ENCODE results near the gene EEA1. TPM values are rescaled to one million over a fixed set of nuclear protein-coding genes. Genes with fewer than 3 reads are reported as not detected.

Gene EEA1
- total RNA-seq, 1 donor from 2014 or later, result 16.6 TPM

DNA sequence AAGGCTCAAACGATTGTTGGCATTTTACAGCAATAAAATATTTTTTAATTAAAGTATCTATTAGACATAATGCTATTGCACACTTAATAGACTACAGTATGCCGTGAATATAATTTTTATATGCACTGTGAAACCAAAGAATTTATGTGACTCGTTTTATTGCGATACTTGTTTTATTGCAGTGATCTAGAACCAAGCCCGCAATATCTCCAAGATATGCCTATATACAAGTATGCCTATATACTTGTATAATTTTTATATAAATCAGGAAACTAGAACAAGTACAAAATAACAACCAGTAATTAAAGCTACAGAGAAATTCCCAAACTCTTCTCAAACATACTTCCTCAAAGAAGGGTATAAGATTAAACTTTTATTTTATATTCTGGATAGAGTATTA lies 31.3 kb downstream of the EEA1 start:
- intact Hi-C loops (cut with micrococcal nuclease), result no loop called here

DNA sequence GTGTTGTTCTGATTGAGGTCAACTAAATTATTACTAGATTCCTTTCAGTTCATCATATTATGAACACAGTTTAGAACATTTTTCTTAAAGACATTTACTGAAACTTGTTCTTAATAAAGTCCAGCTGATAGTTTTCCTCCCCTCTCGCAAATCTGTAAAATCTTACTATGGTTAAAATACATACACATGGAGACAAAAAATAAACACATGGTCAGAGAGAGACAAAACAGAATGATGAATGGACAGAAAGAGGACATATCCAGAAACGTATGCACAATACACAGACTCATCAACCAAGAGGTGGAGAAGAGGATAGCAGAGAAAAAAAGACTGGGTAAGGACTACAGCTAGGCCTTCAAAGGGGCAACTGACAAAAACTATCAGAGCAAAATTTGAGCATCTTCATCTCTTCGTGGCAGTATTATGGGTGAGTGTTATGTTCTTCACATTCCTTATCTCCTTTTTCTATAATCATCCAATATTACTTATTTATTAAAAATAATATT lies 38.4 kb downstream of the EEA1 start:
- intact Hi-C loops (cut with micrococcal nuclease), result no loop called here

DNA sequence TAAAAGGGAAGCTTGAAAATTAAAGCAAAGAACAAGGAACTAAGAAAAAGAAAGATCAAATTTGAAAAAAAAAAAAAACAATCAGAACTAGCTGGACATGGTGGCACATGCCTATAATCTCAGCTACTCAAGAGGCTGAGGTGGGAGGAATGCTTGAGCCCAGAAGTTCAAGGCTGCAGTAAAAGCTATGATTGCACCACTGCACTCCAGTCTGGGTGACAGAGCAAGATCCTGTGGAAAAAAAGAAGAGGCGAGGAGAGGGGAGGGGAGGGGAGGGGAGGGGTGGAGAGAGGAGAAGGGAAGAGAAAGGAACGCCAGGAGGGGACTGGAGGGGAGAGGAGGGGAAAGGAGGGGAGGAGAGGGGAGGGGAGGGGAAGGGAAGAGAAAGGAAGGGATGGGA lies 43.0 kb downstream of the EEA1 start:
- intact Hi-C loops (cut with micrococcal nuclease), result no loop called here

DNA sequence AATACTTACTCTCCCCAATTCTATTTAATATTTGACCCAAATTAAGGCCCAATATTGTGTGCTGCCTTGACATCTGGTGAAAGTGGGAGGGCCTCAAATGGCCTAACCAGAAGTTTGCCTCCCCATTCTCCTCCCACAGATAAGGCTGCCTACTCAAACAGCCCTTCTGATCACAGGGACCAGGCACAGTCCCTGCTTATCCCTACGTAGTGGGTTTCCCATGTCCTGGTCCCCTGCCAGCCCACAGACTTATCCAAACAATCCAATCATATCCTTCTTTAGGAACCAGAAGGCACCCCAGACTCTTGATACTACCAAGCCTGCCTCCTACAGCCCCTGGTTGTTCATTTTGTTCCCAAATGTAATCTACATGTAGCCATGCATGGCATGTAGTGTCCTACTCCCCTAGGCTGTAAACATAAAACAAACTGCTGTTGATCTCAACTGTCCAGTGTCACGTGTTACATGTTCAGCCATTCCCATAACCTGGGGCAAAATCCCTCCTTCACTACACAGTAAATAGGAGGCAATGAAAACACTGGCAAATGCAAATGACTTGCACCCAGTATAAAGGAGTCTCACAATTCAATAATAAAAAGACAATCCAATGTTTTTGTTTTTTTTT lies 49.3 kb downstream of the EEA1 start:
- intact Hi-C loops (cut with micrococcal nuclease), result no loop called here

DNA sequence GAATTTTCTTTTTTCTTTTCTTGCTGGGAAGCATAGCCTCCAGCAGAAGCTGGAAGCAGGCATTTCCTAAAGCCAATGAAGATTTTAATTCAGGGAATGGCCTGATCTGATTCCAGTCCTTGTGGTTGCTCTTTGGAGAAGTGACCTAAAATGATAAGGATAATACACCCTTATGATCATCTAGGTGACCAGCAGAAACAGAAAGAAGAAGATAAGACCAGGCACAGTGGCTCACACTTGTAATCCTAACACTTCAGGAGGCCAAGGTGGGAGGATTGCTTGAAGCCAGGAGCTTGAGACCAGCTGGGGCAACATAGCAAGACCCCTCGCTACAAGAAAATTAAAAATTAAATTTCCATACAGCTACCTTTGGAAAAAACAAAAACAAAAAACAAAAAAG lies 51.2 kb downstream of the EEA1 start:
- intact Hi-C loops (cut with micrococcal nuclease), result no loop called here

DNA sequence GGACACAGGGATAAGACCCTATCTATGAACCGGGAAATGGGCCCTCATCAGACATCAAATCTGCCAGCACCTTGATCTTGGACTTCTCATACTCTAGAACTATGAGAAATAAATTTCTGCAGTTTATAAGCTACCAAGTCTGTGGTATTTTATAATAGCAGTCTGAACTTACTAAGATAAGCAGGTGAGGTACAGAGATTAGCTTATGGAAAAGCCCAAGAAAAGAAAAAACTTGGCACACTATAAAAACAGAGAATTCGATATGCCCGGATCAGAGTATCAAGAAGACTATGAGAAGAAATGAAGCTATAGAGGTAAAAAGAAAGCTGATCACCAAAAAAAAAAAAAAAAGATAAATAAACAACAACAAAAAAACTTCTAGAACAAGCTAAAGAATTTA lies 52.6 kb downstream of the EEA1 start:
- intact Hi-C loops (cut with micrococcal nuclease), result no loop called here

DNA sequence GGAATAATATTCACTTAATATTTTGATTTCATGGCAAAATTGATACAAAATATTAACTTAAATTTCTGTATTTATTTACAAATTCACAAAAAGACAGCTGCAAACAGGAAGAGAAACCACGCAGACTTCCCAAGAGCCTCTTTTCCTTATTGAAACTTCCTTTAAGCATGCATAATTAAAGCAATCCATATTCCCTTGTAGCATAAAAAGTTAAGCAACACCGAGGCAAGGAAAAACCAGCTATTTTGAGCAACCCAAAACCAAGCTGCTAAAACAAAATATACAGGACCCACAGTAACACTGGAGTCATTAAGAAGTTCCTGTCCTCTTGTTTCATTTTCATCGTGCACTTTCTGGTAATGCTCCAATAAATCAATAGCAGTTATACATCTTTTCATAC lies 58.0 kb downstream of the EEA1 start:
- intact Hi-C loops (cut with micrococcal nuclease), result no loop called here

DNA sequence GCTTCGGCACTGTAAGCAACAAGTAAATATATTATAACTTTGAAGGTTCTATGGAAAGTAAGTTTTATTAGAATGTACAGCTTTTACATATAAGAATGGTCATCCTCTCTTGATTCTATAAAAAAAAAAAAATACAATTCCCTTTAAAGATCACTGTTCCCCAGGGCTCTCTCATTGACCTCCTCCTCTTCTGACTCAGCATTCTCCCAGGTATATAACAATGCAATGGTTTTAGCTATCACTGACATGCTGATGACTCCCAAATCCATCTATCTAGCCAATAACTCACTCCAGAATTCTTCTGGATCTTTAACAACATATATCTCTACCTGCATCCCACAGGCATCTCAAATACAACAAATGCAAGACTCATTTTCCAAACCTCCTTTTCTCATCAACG lies 62.7 kb downstream of the EEA1 start:
- intact Hi-C loops (cut with micrococcal nuclease), result no loop called here

DNA sequence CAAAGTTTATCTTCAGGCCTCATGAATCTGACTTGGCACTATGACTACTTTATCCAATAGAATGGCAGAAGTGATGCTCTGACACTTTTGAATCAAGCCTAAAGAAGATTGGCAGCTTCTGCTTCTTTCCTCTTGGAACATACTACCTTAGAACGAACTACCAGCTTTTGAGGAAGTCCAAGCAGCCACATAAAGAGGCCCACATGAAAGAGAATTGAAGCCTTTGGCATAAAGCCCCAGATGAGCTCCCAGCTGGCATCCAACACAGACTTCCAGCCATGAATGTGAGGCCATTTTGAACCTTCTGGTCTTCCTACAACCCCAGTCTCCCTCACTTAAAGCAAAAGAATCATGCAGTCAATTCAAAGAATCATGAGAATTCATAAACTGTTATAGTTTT lies 65.8 kb downstream of the EEA1 start:
- intact Hi-C loops (cut with micrococcal nuclease), result no loop called here

DNA sequence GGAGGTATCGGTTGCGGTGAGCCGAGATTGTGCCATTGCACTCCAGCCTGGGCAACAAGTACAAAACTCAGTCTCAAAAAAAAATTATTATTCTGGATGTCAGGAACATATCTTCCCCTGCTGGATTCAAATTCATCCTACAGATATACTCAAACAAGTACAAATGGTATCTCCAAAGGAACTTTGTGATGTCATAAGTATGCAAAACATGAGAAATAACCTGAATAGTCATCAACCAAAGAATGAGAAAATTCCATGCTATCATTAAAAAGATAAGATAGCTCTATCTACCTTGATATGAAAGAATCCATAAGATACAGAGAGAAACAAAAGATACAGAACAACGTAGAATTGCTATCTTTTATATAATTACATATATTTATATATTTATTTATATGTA lies 67.7 kb downstream of the EEA1 start:
- intact Hi-C loops (cut with micrococcal nuclease), result no loop called here

DNA sequence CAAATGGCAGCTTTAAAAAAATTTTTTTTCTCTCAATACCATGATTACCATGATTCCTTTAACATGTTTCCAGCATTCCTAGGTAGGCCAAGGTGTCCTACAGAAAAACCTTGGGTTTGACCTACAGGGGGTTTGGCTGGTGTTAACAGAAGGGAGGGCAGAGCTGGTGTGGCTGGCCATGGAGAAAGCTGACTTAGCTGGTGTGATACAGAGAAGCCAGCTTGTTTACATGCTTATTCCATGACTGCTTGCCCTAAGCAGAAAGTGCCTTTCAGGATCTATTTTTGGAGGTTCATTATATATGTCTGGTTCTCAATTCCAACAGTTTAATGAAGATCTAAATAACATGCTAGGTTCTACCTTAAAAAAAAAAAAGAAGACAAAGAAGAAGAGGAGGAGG lies 68.6 kb downstream of the EEA1 start:
- intact Hi-C loops (cut with micrococcal nuclease), result no loop called here

DNA sequence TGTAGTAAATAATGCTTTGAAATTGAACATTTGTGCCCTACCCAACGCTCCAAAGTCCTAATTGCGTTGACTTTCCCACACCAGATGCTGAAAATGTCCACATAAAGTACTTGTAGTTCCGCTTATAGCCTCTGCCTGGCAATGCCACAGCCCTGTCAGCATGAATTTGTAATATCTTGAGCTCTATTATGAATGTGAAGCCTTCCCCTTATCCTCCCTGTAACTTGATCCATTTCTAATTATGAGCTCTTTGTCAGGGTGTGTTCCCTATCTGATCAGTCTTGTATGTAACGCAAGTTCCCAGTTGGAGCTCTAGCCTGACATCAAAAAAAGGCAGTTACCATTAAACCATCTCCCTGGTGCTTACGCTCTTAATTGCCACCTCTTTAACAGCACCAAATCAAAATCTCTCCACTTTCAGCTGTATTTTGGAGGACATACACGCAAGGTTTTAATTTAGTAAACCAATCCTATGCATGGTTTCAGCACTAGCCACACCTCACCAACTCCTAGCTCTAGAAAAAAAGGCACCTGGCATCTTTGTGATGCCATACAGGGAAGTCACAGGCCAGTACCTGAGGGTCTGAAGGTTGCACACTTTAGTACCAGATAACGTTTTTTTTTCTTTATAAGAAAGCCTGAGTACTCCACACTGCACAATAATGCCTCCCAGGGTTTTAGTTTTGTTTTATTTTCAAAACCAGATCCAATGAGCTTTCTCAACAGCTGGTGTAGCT lies 69.3 kb downstream of the EEA1 start:
- intact Hi-C loops (cut with micrococcal nuclease), result no loop called here

DNA sequence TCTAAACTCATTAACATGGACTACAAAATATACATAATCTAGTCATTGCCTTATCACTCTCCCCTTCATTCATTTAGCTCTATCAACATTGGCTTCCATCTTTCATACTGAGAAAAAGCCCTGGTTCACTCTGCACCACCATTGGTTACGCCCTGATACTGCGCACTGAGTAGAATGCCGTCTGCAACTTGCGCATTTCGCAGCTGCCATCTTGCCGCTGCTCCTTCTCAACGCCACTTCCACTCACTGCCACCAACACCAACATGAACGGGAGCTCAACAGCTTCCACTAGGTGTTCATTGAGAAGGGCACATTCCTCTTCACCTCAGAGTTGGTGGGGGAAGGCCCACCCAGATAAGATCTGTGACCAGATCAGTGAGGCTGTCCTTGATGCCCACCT lies 71.3 kb downstream of the EEA1 start:
- intact Hi-C loops (cut with micrococcal nuclease), result no loop called here

DNA sequence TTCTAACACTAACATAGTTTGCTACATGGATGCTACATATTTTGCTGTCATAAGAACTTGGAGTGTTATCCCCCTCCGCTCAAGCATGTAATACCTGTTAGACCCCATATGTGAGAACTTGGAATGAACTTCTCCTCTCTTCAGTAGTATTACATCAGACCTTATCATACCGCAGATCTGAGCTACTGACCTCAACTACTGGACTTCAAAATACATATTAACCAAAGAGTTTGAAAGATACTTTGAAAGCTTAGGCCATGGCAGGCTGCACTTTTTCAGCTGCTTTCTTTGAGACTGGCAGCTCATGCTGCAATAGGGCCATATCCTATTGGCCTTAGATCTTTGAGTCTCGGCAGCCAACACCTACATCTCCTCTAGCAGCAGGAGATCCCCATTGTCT lies 74.8 kb downstream of the EEA1 start:
- intact Hi-C loops (cut with micrococcal nuclease), result no loop called here

DNA sequence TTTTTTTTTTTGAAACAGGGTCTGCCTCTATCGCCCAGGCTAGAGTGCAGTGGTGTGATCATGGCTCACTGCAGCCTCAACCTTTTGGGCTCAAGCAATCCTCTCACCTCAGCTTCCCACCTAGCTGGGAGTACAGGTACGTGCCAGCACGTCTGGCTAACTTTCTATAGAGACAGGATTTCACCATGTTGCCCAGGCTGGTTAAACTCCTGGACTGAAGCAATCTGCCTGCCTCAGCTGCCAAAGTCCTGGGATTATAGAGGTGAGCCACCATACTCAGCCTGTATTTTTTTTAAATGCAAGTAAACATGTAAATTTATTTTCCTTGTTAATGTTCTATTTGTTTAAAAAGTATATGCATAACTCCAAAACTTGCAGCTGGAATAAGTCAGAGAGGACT lies 80.4 kb downstream of the EEA1 start:
- intact Hi-C loops (cut with micrococcal nuclease), result no loop called here

DNA sequence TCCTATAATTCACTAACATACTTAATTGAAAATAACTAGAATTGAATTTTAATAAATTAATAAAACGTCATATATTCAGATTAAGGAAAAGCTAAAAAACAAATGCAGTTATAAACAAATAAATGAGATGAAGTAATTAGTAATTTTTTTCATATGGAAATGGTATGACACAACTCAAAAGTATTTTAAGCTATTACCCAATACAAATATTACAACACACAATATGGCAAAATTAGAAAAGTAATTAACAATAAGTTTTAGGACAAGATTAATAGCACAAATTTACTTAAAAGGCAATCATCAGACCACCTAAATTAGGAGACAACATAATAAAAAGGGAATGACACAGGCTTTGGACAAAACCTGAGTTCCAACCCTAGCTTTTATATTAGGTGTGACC lies 81.7 kb downstream of the EEA1 start:
- intact Hi-C loops (cut with micrococcal nuclease), result no loop called here

DNA sequence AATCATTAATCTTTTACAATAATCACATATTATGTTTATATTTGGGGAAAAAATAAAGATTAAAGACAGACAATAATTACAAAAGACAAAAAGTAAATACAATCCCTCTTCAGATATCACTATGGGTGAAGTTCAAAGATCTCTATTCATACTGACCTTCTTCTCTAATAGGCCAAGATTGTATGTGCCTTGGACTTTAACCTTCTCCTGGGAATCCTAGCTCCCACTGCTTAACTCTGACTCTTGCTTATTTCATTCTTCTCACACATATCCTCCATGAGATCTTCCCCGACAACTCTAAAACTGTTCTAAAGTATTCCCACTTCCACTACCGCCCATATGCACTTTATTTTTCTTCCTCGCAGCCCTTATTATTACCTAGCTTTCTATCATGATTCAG lies 83.8 kb downstream of the EEA1 start:
- intact Hi-C loops (cut with micrococcal nuclease), result no loop called here

DNA sequence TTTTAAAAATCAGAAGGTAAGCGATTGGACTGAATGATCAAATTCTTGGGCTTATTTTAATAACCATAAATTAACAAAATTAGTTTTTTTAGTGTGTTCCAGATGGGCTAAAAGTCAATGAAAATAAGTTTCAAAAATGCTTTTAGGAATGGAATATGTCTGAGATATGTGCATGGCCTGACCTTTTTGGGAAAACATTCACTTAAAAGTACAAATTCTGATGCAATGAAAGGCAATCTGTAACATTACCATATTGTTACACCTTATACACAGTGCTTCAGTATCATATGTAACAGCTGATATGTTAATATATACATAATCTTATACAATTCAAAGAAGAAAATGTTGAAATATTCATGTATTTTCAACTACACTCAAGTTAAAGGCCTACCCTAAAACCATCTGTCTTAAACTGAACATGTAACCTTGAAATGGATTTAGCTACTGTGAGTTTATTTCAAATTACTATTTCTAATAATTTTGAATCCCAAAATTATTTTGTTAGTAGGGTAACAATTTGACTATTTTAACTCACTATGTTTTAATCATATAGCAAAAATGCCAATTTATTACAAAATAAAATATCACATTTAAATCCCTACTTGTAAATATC lies 84.8 kb downstream of the EEA1 start:
- intact Hi-C loops (cut with micrococcal nuclease), result no loop called here

DNA sequence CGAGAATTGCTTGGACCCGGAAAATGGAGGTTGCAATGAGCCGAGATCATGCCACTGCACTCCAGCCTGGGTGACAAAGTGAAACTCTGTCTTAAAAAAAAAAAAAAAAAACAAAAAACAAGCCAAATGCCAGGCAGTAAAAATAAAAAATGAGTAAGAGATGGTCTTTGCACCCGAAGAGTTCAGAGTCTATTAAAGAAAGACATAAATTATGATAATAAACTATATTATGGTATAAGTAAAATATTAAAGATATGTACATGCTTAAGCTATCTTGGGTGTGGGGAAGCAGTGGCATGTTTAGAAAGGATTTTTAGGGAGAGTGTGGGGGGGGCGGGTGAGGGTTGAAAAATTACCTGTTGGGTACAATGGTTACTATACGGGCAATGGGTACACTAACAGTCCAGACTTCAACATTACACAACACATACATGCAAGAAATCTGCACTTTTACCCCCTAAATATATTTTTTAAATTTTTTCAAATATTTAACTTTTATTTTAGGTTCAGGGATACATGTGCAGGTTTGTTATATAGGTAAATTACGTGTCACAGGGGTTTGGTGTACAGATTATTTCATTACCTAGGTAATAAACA lies 99.3 kb downstream of the EEA1 start:
- intact Hi-C loops (cut with micrococcal nuclease), result loop anchor here (5.0 kb wide), 2 partner anchors 98 to 158 kb away; partner anchors contain the start of gene EEA1

DNA sequence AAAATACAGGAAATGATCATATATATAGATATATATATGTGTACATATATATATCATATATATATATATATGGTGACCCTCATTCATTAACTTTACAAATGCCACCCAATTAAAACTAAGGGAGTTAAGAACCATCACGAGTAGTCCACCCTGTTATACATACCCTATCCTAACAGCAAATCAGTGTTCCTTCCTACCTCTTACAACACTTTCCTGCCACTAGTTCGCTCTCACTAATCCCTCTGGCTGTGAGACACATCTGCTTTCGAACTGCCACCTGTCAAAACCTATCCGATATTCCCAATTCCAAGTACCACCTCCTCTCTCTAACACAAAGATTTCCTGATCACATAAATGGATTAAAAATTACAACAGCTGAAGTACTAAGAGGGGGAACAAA lies 100.5 kb downstream of the EEA1 start:
- intact Hi-C loops (cut with micrococcal nuclease), result loop anchor here (5.0 kb wide), 2 partner anchors 99 to 159 kb away; partner anchors contain the start of gene EEA1

DNA sequence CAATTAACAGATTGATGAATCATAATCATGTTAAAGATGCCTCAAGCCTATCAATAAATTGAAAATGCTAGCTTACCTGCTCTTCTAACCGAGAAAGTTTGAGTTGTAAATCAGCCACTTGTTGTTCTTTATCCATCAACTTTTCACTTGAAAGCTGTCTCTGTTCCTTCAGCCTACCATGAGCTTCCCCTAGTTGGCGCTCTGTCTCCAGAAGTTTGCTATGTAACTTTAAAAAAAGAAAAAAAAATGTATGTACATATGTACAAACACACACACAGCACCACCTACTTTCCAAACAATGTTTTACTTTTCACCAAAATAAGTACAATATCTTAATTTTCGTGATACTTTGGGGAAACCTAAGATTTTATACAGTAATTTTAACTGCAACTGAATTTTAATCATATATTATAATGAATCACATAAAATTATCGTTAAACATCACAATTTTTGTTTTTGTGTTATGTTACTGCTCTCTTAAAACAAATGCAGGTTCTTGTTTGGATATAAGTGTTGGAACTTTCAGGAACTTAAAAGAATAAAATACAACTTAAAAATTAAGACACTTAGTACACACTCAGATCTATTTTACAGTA lies 101.2 kb downstream of the EEA1 start:
- intact Hi-C loops (cut with micrococcal nuclease), result loop anchor here (5.0 kb wide), 2 partner anchors 99 to 159 kb away; partner anchors contain the start of gene EEA1

DNA sequence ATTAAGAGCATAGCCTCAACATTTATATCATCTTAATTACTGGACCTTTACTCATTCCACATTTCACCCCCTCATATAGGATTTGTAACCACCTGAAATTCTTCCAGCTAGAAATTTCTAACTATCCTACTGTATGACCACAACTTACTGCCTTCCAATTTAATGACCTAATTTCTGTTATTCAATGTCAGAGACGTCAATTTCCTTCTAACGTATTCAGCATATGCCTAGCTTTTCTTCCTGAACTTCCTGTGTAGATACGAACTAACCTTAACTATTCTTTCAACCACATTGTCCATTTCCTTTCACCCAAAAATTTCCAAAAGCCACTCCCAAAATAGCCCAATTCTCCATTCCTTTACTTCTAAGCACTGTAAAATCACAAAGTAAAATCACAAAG lies 108.0 kb downstream of the EEA1 start:
- intact Hi-C loops (cut with micrococcal nuclease), result no loop called here

Data from T-helper 2 cell treated with Interferon-gamma antibody and Interleukin-4, amounts not matched to agents 100 ng/mL and 5 ng/mL, for 36 hours (primary cell).